GM12878 (cell line): Measurements from ENCODE around the gene EIF3M. TPM values are rescaled to one million over a fixed set of nuclear protein-coding genes. Genes with fewer than 3 reads are reported as not detected.

Experiments
- ATAC-seq: fragments of 200-7000 bp; cut with Tn5 transposase; 3 replicates; pipeline ENCODE4 v1.9.1; 2020; ENCODE audit warnings: mild to moderate bottlenecking, moderate library complexity
- BruUV-seq: library from RNA; stranded (reverse); fragments of 400-500 nt; replicated peaks from 2 replicates; lab custom pipeline; 2021; lab: Mats Ljungman, UMichigan
- CTCF ChIA-PET: fragments of 300-600 bp; sonication (Branson Sonifier 250); formaldehyde crosslinking; extraction: SDS; loops from one replicate; lab custom pipeline; 2021; ENCODE audit warnings: inconsistent platforms; lab: Yijun Ruan, JAX
- POLR2A ChIA-PET: fragments of 350-600 bp; formaldehyde crosslinking; extraction: SDS; loops from one replicate; lab custom pipeline; 2021; ENCODE audit warnings: inconsistent platforms; lab: Charles Lee
- RAD21 ChIA-PET: fragments of 300-600 bp; sonication (Branson Sonifier 250); formaldehyde crosslinking; loops from one replicate; lab custom pipeline; 2023; ENCODE audit warnings: antibody characterized with exemption; ENCODE audit not compliant: unreplicated experiment; lab: Charles Lee
- SMC1A ChIA-PET: fragments of 300-600 bp; sonication (Branson Sonifier 250); formaldehyde crosslinking; loops from one replicate; lab custom pipeline; 2023; ENCODE audit not compliant: unreplicated experiment, uncharacterized antibody; lab: Charles Lee
- DNase-seq: peaks from one replicate; pipeline ENCODE4 v3.0.0-alpha.2; 2011; ENCODE audit warnings: low read depth, low spot score
- FAIRE-seq: peaks from 3 replicates; lab custom pipeline; 2011; peaks lifted over from hg19 to GRCh38; lab: Jason Lieb, UNC
- H2AFZ ChIP-seq: 2 replicates; pipeline ENCODE4 v1.6.0; 2011; ENCODE audit warnings: low read depth, low read length, control low read depth; ENCODE audit not compliant: control insufficient read depth
- H3K27ac ChIP-seq: 2 replicates; pipeline ENCODE4 v1.5.1; 2011; ENCODE audit warnings: control low read depth; ENCODE audit not compliant: control insufficient read depth, insufficient read depth
- H3K27me3 ChIP-seq, 2 experiments: replicated peaks in 1 of 2; 2 replicates each; pipeline versions ENCODE4 v1.6.0 to v1.6.1; 2011; ENCODE audit warnings: low read length in 1 of 2; ENCODE audit not compliant: control insufficient read depth in 2 of 2, insufficient read depth in 2 of 2
- H3K36me3 ChIP-seq, 2 experiments: 2 replicates each; pipeline ENCODE4 v1.5.1; 2011; ENCODE audit warnings: low read length in 1 of 2; ENCODE audit not compliant: control insufficient read depth in 2 of 2, insufficient read depth in 2 of 2
- H3K4me1 ChIP-seq: 2 replicates; pipeline ENCODE4 v1.6.1; 2011; ENCODE audit warnings: mild to moderate bottlenecking, low read length, moderate library complexity, mixed read lengths; ENCODE audit not compliant: control insufficient read depth, insufficient read depth
- H3K4me2 ChIP-seq: 2 replicates; pipeline ENCODE4 v1.6.0; 2011; ENCODE audit warnings: control low read depth; ENCODE audit not compliant: control insufficient read depth, insufficient read depth
- H3K4me3 ChIP-seq: fragments of 200-600 bp; sonication (generic); 2 replicates; pipeline ENCODE4 v1.5.1; 2016
- H3K79me2 ChIP-seq: 2 replicates; pipeline ENCODE4 v1.6.0; 2011; ENCODE audit warnings: low read length; ENCODE audit not compliant: control insufficient read depth, insufficient read depth
- H3K9ac ChIP-seq: 2 replicates; pipeline ENCODE4 v1.8.0; 2011; ENCODE audit warnings: low read length, control low read depth, mixed read lengths; ENCODE audit not compliant: control insufficient read depth, insufficient read depth
- H3K9me3 ChIP-seq: replicated peaks from 3 replicates; pipeline ENCODE4 v1.5.1; 2011; ENCODE audit warnings: mild to moderate bottlenecking, low read length; ENCODE audit not compliant: control insufficient read depth, insufficient read depth
- H4K20me1 ChIP-seq: 2 replicates; pipeline ENCODE4 v1.6.0; 2011; ENCODE audit not compliant: control insufficient read depth, insufficient read depth
- IRF4 ChIP-seq: IDR thresholded peaks from 2 replicates; pipeline ENCODE4 v1.6.1; 2011; ENCODE audit warnings: low read depth, low read length
- MAX ChIP-seq: IDR thresholded peaks from 2 replicates; pipeline ENCODE4 v1.6.1; 2012; ENCODE audit warnings: low read depth, low read length, improper control_type of control experiment
- RAD21 ChIP-seq: IDR thresholded peaks from 2 replicates; pipeline ENCODE4 v1.6.1; 2011; ENCODE audit warnings: mild to moderate bottlenecking, low read depth, low read length, moderate library complexity; ENCODE audit not compliant: insufficient read depth
- SMC3 ChIP-seq: IDR thresholded peaks from 2 replicates; pipeline ENCODE4 v1.6.1; 2011; ENCODE audit warnings: low read length, improper control_type of control experiment, borderline replicate concordance
- ZSCAN29 ChIP-seq: fragments of 450-650 bp; IDR thresholded peaks from 2 replicates; pipeline ENCODE4 v1.6.1; 2017; ENCODE audit warnings: mild to moderate bottlenecking, moderate library complexity
- in situ Hi-C: fragments of 300-500 bp; cut with MboI; formaldehyde crosslinking; loops from 9 replicates; pipeline ENCODE4 v1.14.3; 2018; ENCODE audit warnings: mixed read lengths
- intact Hi-C: fragments of 100-400 bp; cut with micrococcal nuclease; formaldehyde crosslinking; loops from one replicate; pipeline ENCODE4 v1.14.2; 2022; ENCODE audit not compliant: unreplicated experiment
- polyA plus RNA-seq, 11 experiments: library from polyadenylated mRNA; depleted of rRNA in 4 of 11; unstranded in 6 of 11; stranded (reverse) in 5 of 11; fragments of >200 nt; fragmentation: Nextera tagmentation in 4 of 11; fragmentation: Illumina TruSeq in 1 of 11; extraction: Ambion mirVana in 4 of 11; extraction: Trizol in 1 of 11; gene quantifications; 1 replicate in 1 of 11; 2 replicates in 10 of 11; pipeline versions ENCODE4 v1.2.1 to v1.2.3, GENCODE V29; 2011 to 2016; ENCODE audit warnings: inconsistent platforms in 2 of 11, missing spikeins in 2 of 11, low read depth in 1 of 11
- total RNA-seq, 4 experiments: library from RNA; depleted of rRNA in 3 of 4; stranded (reverse); fragments of >200 nt in 3 of 4; fragmentation: Illumina TruSeq in 1 of 4; extraction: Trizol in 1 of 4; gene quantifications; 2 replicates each; pipeline versions ENCODE4 v1.2.1 to v1.2.3, GENCODE V29; 2013 to 2021
- TF ChIP-seq, protein P1 (sequence below): fragments of 450-650 bp; IDR thresholded peaks from 2 replicates; pipeline ENCODE4 v1.6.1; 2017; ENCODE audit warnings: mild to moderate bottlenecking, moderate library complexity
- TF ChIP-seq, protein P2 (sequence below): fragments of 150-350 bp; IDR thresholded peaks from 2 replicates; pipeline ENCODE4 v1.6.1; 2014; ENCODE audit warnings: mild to moderate bottlenecking, low read depth, low read length
- TF ChIP-seq, protein P3 (sequence below), 3 experiments: IDR thresholded peaks in 2 of 3; conservative IDR thresholded peaks in 1 of 3; 2 replicates each; pipeline ENCODE4 v1.5.1; 2011; ENCODE audit warnings: low read depth in 3 of 3, low read length in 3 of 3, mild to moderate bottlenecking in 3 of 3, control low read depth in 2 of 3, moderate library complexity in 2 of 3, inconsistent platforms in 1 of 3, mixed read lengths in 1 of 3; ENCODE audit not compliant: control insufficient read depth in 2 of 3, insufficient read depth in 1 of 3; ENCODE audit errors: extremely low read depth in 1 of 3

Gene EIF3M
- total and polyA plus RNA-seq, 10 of the 15 experiments (the other 5 are each of a cell fraction or from before 2014, with no cell fraction given): 392 to 1,205 (median 593) TPM

DNA sequence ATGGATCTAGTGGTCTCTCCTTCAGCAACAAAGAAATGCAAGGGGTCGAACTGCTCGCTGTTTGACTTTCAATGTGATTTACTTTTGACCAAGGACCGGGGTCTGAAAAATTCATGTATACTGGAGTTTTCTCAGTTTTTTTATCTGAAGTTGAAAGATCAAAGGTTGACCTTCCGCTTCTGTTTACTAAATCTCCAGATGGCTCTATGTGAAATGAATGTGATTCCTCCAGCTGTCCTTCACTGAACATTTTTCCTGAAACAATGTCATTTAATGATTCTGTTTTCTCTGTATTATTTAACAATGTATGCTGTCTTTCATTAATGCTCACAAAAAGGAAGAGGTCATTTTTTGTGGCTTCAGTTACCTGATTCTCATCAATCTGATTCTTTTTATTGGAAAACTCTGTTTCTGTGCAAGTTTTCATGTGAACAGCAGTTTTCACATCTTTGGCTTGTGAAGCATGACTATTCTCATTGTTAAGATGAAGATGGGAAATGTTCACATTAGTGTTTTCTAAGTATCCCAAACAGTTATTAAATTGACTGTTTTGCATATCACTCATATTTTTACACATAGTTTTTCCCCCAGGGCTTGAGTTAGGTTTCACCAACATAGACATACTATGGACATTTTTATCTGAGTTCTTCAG is 30.0 kb downstream of the EIF3M start (continued):
- TF ChIP-seq, protein P1, sequence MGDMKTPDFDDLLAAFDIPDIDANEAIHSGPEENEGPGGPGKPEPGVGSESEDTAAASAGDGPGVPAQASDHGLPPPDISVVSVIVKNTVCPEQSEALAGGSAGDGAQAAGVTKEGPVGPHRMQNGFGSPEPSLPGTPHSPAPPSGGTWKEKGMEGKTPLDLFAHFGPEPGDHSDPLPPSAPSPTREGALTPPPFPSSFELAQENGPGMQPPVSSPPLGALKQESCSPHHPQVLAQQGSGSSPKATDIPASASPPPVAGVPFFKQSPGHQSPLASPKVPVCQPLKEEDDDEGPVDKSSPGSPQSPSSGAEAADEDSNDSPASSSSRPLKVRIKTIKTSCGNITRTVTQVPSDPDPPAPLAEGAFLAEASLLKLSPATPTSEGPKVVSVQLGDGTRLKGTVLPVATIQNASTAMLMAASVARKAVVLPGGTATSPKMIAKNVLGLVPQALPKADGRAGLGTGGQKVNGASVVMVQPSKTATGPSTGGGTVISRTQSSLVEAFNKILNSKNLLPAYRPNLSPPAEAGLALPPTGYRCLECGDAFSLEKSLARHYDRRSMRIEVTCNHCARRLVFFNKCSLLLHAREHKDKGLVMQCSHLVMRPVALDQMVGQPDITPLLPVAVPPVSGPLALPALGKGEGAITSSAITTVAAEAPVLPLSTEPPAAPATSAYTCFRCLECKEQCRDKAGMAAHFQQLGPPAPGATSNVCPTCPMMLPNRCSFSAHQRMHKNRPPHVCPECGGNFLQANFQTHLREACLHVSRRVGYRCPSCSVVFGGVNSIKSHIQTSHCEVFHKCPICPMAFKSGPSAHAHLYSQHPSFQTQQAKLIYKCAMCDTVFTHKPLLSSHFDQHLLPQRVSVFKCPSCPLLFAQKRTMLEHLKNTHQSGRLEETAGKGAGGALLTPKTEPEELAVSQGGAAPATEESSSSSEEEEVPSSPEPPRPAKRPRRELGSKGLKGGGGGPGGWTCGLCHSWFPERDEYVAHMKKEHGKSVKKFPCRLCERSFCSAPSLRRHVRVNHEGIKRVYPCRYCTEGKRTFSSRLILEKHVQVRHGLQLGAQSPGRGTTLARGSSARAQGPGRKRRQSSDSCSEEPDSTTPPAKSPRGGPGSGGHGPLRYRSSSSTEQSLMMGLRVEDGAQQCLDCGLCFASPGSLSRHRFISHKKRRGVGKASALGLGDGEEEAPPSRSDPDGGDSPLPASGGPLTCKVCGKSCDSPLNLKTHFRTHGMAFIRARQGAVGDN: 0 out of 2 replicates have a peak, but pooled peaks have one; percentile 12

DNA sequence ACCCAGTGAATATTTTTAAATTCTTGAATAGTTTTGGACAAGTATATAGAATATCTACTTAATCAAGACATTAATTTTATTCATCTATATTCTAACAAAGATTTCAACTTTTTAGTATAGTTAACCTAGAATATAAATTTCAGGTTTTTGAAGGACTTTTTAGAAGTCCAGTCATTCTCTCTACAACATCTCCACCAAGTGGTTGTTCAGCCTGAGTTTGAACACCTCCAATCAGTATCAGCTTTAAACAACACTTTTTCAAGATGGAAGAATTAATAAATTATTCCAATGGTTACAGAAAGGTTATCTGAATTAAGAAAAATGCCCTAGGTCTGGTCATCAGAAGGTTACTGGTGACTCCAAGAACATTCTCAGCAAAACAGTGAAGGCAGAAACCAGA is 31.8 kb downstream of the EIF3M start:
- intact Hi-C loops (loop anchor here (5.0 to 10.0 kb wide), 2 partner anchors 231 to 293 kb away; no protein-coding TSS in a partner anchor), in situ Hi-C loops (no loop called here)
- Histone ChIP-seq H3K9me3 (no peaks in the 10 kb centered on the region), H3K27me3 (no peaks in the 10 kb centered on the region), H3K4me3 (no peak overlapping the region), H3K9ac (no peak overlapping the region), H3K4me1 (no peaks in the 10 kb centered on the region), H3K27ac (no peak overlapping the region), H2AFZ (no peak overlapping the region), H4K20me1 (no peaks in the 10 kb centered on the region), H3K36me3 (no peaks in the 10 kb centered on the region), H3K4me2 (no peak overlapping the region), H3K79me2 (no peaks in the 10 kb centered on the region)
- ChIA-PET CTCF (interaction anchor here (0.6 to 1.7 kb wide), 11 partner anchors 44 to 303 kb away, joined by 3 to 7 read pairs (median 3); no protein-coding TSS in a partner anchor), POLR2A (no interaction called here), RAD21 (interaction anchor here (0.6 to 1.7 kb wide), 4 partner anchors 227 to 294 kb away, joined by 3 to 5 read pairs (median 4); no protein-coding TSS in a partner anchor), SMC1A (interaction anchor here (0.7 to 1.7 kb wide), 5 partner anchors 13 to 299 kb away, joined by 3 to 13 read pairs (median 4); no protein-coding TSS in a partner anchor)
- FAIRE-seq (no peak), ATAC-seq (no peak), DNase-seq (no peak)
- no TSS peak for BruUV-seq
- TF ChIP-seq ZSCAN29: no peak
- peak; percentile 71 for TF ChIP-seq RAD21
- TF ChIP-seq MAX: no peak
- TF ChIP-seq, protein P2, sequence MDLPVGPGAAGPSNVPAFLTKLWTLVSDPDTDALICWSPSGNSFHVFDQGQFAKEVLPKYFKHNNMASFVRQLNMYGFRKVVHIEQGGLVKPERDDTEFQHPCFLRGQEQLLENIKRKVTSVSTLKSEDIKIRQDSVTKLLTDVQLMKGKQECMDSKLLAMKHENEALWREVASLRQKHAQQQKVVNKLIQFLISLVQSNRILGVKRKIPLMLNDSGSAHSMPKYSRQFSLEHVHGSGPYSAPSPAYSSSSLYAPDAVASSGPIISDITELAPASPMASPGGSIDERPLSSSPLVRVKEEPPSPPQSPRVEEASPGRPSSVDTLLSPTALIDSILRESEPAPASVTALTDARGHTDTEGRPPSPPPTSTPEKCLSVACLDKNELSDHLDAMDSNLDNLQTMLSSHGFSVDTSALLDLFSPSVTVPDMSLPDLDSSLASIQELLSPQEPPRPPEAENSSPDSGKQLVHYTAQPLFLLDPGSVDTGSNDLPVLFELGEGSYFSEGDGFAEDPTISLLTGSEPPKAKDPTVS: no peak
- TF ChIP-seq, protein P3, sequence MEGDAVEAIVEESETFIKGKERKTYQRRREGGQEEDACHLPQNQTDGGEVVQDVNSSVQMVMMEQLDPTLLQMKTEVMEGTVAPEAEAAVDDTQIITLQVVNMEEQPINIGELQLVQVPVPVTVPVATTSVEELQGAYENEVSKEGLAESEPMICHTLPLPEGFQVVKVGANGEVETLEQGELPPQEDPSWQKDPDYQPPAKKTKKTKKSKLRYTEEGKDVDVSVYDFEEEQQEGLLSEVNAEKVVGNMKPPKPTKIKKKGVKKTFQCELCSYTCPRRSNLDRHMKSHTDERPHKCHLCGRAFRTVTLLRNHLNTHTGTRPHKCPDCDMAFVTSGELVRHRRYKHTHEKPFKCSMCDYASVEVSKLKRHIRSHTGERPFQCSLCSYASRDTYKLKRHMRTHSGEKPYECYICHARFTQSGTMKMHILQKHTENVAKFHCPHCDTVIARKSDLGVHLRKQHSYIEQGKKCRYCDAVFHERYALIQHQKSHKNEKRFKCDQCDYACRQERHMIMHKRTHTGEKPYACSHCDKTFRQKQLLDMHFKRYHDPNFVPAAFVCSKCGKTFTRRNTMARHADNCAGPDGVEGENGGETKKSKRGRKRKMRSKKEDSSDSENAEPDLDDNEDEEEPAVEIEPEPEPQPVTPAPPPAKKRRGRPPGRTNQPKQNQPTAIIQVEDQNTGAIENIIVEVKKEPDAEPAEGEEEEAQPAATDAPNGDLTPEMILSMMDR (IDR thresholded peaks at IDR 0.05 in 2 of 3, conservative IDR thresholded peaks at IDR 0.05 in 1 of 3; ENCODE audit: control insufficient read depth in 2 of 3, extremely low read depth in 1 of 3, insufficient read depth in 1 of 3, low read depth in 3 of 3, low read length in 3 of 3): peak in 2 of 3 experiments; percentile 7 to 45; a peak in 2 of 6 replicates
- TF ChIP-seq SMC3: peak; percentile 41; the same call in 1 of the 2 replicates
- TF ChIP-seq IRF4: no peak
